Skin epidermis (tissue), 12 donors: ENCODE results near the gene TRERF1.
A peak's percentile ranks its signal among the peaks of the same experiment; 100 is the strongest.

ENCODE experiments used
- H3K27ac ChIP-seq, 21 experiments: fragments of 200-600 bp; sonication (generic) in 11 of 21; one replicate each; pipeline ENCODE4 v1.5.0; 2020; ENCODE audit warnings: mild to moderate bottlenecking in 3 of 21, inconsistent platforms in 2 of 21, moderate library complexity in 2 of 21
- H3K4me3 ChIP-seq, 7 experiments: fragments of 200-600 bp; sonication (generic) in 2 of 7; one replicate each; pipeline ENCODE4 v1.5.0; 2020; ENCODE audit warnings: inconsistent platforms in 2 of 7, mild to moderate bottlenecking in 2 of 7, moderate library complexity in 1 of 7

TRERF1 gene

DNA sequence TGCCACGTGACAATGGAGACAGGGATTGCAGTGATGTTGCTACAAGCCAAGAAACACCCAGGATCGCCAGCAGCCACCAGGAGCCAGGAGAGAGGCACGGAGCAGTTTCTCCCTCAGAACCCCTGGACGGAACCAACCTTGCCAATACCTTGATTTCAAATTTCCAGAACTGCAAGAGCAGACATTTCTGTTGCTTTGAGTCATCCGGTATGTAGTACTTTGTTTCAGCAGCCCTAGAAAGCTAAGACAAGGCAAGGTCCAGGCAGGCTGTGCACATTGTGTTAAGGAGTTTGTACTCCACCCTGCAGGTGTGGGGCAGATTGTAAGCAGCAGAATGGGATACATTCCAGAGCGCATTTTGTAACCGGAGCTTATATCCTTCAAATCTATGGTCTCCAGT, 48.3 kb downstream of the TRERF1 start:
- Histone ChIP-seq H3K4me3 (no peak overlapping the region), H3K27ac (peak overlapping the region in 15 of 21 experiments; percentile 21 to 84 (median 65))

DNA sequence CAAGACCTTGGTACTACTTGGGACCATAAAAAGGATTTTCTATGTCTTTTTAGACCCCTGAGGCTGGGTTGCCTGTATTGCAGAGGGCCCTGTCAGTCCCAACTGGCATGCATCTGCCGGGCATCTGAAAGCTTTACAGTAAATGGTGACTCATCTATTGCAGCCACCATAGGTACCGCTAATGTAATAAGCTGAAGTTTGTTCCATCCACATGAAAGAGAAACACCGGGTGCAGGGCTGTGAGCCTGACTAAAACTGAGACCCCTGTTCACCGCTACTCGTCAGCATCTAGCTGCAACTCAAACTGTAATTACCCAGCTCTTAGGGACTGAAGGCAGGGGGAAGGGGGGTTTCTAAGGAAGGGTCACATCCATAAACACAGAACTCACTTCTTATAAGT, 49.5 kb downstream of the TRERF1 start:
- Histone ChIP-seq H3K4me3 (no peak overlapping the region), H3K27ac (peak overlapping the region in 6 of 21 experiments; percentile 2 to 84 (median 68))

DNA sequence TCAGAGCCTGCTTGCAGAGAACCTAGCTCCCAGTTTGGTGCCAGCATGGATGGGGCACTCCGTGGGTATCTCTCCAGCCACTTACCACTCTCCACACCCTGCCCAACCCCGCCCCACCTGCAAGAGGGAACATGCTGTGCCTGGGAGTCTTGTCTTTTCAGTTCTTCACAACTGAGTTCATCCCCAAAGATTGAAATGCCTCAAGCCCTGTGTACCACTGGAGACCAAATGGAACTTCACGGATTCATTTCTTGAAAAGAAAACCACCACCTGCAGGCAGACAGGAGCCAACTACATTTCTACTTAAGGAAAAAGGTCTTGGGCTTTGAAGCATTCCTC, 50.1 kb downstream of the TRERF1 start:
- peak overlapping the region in 6 of 21 experiments; percentile 18 to 84 (median 68) for H3K27ac ChIP-seq
- no peak overlapping the region for H3K4me3 ChIP-seq

DNA sequence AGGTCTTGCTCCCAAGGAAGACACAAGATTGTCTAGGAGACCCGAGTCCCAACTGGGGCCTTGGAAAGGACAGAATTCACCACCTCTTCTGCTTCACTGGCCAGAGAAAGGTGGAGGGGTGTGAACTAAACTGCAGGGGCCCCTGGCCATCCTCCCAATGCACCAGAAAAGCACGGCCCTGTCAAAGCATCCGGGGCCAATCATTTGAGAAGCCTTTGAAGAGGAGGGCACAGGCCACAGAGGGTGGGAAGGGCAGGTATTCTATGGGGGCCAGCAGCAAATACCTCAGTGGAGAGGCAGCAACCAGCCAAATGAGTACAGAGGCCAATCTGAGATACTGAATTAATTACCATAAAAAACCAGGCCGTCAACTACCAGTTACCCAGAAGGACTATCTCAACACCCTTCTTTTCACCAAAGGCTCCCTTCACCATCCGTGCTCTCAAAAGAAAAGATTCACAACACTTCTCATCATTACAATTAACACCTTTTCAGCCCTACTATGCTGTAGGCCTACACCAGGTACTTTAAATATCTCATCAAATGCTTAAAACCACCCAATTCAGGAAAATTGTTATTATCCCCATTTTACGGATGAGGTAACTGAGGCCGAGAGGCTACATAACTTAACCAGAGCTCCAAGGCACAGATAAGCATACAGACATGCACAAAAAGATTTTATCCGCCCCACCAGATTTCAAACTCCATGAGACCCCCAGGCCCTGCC, 50.7 kb downstream of the TRERF1 start:
- Histone ChIP-seq H3K4me3 (no peak overlapping the region), H3K27ac (peak overlapping the region in 5 of 21 experiments; percentile 18 to 84 (median 71))

DNA sequence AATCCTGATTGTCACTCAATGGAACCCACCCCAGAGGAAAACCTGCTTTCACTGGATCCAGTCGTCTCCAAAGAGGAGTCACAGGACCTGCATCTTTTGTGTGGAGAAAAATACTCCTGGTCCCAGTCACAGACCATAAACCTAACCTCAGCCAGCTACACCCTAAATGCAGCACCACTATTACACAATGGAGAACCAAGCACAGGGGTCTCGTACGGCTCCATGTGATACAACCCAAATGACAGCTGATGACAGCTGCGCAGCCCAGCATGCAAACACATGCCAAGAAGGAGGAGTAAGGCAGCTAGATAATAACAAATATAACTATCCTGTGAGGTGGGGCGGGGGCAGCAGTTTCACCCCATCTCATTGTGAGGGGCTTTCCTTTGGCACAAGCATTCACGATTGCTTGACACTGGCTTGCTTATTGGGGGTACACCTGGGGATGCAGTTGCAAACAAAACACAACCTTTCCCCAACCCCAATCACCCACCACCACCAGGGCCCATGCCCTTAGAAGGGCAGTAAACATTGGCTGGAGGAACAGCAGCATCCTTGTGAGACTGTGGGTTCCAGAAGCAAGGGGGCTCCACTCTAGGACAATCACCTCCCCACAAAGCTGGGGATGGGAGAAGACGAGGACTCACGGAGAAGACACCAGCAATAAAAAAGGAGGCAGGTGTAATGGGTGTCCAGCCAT, 51.5 kb downstream of the TRERF1 start:
- peak overlapping the region in 2 of 21 experiments; percentile 18 to 84 for H3K27ac ChIP-seq
- no peak overlapping the region for H3K4me3 ChIP-seq

DNA sequence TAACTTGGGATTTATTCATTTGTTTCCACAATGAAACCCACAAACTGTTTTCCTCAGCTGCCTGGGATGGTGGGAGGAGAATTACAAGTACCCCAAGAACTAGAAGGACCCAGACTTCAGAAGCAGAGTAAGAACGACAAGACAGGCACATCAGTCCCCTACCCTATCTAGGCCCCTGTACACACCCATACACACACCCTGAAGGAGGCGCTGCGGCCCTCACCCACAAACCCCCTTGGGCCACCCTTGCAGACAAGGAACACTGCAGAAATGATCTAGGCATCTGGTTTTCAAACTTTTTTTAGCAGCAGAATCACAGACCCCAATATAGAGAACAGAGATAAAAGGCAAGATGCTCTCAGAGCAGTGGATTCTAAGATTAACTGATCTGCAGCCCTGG, 55.0 kb downstream of the TRERF1 start:
- H3K27ac ChIP-seq, result peak overlapping the region in 1 of 21 experiments; percentile 10
- H3K4me3 ChIP-seq, result no peak overlapping the region

DNA sequence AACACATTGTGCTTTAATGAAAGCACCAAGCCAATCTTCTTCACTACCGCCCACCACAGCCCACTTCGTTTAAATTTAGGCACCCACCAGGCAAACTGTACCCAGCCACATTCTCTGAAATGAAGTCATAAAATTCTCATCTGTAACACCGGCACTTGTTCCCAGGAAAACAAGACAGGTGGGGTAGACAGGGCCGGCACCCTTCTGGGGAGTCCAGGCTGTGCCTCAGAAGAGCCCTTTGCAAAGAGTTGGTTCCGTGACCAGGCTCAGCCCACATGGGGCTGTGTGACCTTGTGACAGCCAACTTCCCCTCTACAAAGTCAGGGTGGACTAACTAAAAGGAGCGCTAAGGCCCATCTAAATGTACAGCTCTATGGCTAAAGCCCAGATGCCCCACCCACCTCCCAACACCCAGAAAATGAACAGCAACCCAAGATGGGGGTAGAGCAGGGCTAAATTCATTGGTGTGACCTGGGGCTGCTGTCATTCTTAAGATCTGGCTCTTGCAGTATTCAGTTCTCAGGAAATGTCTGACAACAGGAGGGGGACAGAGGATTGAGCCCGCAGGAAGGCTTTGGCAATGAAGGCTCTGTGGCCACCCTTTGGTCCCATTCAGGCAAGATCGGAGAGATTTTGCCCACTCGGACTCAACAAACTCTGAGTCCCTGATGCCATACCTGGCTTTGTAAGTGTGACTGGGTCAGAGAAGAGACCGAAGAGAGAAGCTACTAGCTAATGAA, 56.7 kb downstream of the TRERF1 start:
- Histone ChIP-seq H3K27ac (peak overlapping the region in 6 of 21 experiments; percentile 18 to 80 (median 29)), H3K4me3 (no peak overlapping the region)

DNA sequence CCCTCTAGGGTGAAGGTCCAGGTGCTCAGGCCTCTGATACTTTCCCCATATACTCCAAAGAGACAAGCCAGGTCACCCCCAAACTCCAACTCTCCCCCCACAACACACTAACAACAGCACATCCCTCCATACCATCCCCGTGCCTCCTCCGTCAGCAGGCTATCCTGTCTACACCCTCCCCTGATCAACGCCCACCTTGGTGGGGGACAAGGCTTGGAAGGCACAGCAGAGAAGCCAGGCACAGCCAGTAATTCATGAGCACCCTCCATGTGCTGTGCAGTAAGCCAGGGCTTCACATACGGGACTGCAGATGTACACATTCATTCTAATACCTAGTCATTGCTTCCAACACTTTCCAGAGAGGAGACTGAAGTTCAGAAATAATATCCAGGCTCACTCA, 57.6 kb downstream of the TRERF1 start:
- Histone ChIP-seq H3K4me3 (no peak overlapping the region), H3K27ac (peak overlapping the region in 4 of 21 experiments; percentile 14 to 80 (median 22))

DNA sequence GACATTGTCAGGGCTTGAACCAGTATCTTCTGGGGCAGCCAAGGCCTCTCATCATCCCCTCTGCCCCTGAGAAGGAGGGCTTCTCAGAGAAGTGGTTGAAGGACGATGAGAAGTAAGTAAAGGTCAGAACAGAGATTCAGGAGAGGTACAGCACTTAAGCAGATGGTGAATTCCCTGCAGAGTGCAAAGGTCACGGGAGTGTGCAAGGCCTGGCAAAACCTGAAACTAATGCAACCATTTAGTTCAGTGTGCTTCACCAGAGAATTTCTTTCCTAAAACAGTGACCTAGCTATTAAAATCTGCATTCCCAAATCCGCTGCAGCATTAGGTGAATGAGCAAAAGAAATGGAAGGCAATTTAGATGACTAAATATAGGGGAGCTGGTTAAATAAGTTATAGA, 58.4 kb downstream of the TRERF1 start:
- H3K27ac ChIP-seq, result peak overlapping the region in 2 of 21 experiments; percentile 5 to 80
- no peak overlapping the region for H3K4me3 ChIP-seq

DNA sequence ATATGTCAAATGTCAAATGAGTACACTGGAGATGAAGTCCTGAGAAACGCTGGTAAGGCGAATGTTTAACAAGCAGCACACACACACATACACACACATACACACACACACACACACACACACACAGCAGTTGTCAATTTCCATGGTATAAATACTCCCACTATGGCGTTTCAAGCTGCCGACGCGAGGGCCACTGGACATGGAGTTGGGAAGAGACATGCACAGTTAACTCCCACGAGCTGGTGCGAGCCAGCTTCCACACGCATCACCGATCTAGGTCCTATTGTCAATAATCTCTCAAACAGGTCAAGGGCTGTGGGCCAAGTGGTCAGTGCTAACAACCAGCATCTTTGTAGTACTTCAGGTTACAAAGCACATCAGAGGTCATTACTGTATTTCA, 58.9 kb downstream of the TRERF1 start:
- peak overlapping the region in 2 of 21 experiments; percentile 5 to 80 for H3K27ac ChIP-seq
- H3K4me3 ChIP-seq, result no peak overlapping the region

DNA sequence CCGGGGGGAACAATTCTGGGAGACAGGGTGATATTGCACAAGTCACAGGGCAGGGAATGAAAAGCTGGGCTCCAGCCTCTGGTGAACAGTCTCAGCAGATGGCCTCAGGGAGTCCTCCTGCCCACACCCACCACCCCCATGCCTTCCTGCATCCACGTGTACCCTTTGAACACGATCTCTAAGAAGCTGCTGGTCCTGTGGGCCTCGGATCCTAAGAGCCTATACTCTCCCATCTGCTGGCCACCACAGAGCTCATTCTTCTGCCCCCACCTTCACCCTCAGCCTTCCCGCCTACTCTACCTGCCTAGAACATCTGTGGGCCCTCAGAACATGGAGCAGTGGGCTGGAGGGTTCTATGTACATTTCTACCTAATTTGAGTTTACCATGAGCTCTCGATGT, 60.3 kb downstream of the TRERF1 start:
- Histone ChIP-seq H3K4me3 (no peak overlapping the region), H3K27ac (peak overlapping the region in 9 of 21 experiments; percentile 28 to 96 (median 80))

DNA sequence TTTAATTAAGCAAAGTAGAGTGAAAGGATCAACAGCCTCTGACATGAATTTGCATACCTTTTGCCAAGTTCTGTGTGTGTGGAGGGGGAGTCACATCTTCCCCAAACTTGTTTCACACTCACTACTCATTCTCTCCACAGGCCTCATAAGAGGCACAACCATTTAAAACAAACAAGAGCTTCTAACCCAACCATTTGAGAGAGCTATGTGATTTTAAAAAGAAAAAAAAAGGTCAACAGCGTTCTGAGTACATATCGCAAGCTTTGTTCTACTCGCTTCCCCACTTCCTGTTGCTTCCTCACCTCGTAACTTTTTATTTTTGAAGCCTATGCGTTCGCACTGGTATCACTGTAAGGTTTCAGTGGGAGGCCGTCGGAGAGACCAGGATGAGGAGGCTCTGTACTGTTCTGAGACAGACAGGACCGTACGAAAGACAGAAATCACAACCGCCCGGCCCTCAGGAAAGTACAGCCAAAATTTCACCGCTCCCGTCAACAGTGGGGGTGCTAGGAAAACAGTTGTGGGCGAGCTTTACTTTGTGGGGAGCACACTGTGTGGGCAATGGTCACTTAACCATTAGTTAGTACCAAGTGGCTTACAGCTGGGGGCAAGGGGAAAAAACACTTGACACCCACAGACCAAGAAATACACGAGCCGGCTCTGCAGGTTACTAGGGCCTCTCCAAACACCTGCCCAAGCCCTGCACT, 61.3 kb downstream of the TRERF1 start:
- H3K27ac ChIP-seq, result peak overlapping the region in 13 of 21 experiments; percentile 28 to 96 (median 73)
- no peak overlapping the region for H3K4me3 ChIP-seq

DNA sequence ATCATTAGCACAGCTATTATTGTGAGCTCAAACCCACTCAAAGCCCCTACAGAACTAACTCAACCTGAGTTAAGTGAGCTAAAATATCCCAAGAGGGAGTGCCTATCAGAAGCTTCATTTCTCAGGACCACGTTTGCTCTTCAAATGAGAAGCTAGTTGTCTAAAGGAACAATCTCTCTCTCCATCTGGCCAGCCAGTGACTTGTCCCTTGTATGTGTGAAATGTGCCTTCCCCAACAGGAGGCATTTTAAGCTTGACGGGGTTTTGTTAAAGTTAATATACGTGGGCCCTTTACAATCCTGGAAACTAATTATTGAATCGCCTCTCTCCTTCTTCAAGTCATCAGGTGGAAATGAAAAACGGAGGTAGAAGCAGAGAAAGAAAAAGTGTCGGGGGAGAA, 62.0 kb downstream of the TRERF1 start:
- H3K4me3 ChIP-seq, result no peak overlapping the region
- peak overlapping the region in 11 of 21 experiments; percentile 28 to 96 (median 75) for H3K27ac ChIP-seq

DNA sequence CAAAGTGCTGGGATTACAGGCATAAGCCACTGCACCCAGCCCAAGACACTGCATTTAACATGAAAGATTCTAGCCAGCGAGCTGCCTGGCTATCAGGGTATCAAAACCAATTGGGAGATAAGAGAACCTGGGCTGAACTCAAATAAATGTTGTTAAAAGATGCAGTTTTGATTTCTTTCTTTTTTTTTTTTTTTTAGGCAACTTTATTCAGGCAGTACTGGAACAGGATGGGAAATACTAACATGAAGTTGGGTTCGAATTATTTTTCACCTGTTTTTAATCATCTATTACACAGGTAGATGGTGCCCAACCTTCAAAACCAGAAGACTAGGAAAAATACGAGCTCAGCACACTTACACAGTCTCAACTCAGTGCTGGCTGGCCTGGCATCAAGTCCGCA, 63.7 kb downstream of the TRERF1 start:
- H3K27ac ChIP-seq, result peak overlapping the region in 7 of 21 experiments; percentile 3 to 96 (median 47)
- no peak overlapping the region for H3K4me3 ChIP-seq

DNA sequence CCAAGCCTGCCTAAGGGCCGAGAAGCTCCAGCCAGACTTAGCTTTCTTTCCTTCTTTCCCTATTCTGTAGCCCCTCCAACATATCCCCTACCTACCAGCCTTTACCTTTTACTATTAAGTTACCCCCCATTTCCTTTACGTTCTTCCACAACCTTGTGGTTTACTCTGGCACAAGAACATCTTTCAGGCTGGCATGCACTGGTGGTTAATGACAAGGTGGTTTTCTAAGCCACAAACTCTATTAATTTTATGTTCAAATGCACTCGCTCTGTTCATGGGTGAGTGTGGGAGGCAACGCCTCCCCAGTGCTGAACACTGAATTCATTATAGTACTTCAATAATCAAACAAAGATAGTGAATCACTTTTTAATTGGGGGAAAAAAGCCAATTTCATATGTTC, 64.4 kb downstream of the TRERF1 start:
- H3K4me3 ChIP-seq, result no peak overlapping the region
- peak overlapping the region in 4 of 21 experiments; percentile 3 to 96 (median 84) for H3K27ac ChIP-seq

DNA sequence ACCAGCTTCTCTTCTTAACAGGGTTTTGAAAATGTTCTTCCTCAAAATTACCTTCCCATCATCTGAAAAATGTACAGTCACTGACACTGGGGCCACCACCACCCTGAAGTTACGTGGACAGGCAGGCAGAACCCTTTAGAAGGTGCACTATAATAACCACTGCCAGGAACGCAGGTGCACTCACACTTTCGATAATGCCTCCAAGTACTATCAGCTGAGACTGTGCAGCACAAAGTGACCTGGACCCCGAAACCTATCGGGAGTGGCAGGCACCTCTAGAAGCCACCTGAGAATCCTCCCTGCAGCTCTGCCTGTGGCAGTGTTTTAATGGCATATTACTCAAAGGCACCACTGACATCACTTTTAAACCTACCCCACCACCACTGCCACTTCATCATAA, 66.4 kb downstream of the TRERF1 start:
- Histone ChIP-seq H3K27ac (no peak overlapping the region), H3K4me3 (no peak overlapping the region)

DNA sequence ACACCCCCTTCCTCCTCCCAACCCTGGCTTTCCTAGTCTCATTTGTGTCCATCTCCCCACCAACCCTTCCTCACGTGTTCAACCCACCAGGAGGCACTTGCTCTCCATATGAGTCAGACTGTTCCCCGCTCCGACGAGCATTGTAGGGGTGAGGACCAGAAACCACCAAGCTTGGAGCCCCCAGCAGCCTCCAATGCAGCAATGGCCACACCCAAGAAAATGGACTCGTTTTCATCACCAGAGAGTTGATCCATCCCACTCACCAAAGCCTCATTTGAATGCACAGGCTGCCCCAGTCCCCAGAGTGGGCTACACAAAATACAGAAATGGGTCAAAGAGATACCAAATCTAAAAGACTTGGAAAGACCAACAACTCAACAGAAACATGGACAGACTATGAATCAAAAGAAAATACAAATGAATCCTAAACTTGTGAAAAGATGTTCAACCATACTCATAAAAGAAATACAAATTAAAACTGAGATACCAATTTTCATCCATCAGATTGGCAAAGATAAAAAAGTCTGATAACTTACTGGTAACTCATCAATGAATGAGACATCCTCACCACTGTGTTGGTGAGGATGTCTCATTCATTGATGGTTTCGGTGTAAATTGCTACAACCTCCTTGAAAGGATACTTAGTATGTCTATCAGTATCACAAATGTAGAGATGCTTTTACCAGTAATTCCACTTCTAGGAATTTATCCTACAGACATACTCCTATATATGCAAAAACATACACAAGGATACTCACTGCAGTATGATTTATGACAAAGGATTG, 68.1 kb downstream of the TRERF1 start:
- Histone ChIP-seq H3K4me3 (no peak overlapping the region), H3K27ac (no peak overlapping the region)

DNA sequence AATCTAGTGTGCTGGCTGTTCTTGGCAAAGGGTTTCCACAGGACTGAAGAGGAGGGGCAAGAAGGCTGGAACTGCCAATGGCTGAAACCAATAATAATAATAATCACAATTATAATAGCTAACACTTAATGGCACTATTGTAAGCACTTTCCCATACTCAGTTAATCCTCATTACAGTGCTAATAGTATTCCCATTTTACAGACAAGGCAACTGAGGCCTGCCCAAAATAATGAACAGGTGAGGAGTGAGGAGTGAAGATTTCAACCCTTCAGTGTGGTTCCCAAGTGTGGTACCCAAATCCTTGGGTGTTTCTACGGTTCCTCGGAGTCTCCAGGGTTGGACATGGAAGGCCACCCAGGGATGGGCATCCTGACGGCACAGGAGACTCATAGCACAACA, 69.9 kb downstream of the TRERF1 start:
- no peak overlapping the region for H3K4me3 ChIP-seq
- no peak overlapping the region for H3K27ac ChIP-seq
